OCI-LY7 (cell line): ENCODE results near the gene LSM14B.

Experiments
- EZH2phosphoT487 ChIP-seq: fragments of 200-600 bp; sonication (generic); IDR thresholded peaks from 2 replicates; pipeline ENCODE4 v1.6.1; 2018; ENCODE audit warnings: low read depth, borderline replicate concordance, mild to moderate bottlenecking, mixed run types, antibody characterized with exemption, low read length, moderate library complexity, mixed read lengths
- TF ChIP-seq, protein P1 (sequence below): fragments of 200-600 bp; sonication (generic); conservative IDR thresholded peaks from 2 replicates; pipeline ENCODE4 v1.5.1; 2014; ENCODE audit warnings: mild to moderate bottlenecking, antibody characterized with exemption, low read length, moderate library complexity, mixed read lengths

DNA sequence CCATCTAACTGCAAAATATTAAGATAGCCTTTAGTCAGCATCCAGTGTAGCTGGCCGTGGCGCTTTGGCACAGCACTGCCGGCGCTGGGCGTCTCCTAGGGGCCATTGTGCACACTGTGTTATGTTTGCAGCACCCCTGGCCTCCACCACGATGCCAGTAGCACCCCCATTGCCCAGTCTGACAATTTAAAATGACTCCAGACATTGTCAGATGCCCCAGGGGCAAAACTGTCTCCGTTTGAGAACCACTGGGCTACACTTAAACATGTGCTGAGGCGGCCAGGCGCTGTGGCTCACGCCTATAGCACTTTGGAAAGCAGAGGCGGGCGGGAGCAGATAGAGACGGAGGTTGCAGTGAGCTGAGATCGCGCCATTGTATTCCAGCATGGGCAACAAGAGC lies 54.6 kb downstream of the LSM14B start:
- TF ChIP-seq, protein P1, sequence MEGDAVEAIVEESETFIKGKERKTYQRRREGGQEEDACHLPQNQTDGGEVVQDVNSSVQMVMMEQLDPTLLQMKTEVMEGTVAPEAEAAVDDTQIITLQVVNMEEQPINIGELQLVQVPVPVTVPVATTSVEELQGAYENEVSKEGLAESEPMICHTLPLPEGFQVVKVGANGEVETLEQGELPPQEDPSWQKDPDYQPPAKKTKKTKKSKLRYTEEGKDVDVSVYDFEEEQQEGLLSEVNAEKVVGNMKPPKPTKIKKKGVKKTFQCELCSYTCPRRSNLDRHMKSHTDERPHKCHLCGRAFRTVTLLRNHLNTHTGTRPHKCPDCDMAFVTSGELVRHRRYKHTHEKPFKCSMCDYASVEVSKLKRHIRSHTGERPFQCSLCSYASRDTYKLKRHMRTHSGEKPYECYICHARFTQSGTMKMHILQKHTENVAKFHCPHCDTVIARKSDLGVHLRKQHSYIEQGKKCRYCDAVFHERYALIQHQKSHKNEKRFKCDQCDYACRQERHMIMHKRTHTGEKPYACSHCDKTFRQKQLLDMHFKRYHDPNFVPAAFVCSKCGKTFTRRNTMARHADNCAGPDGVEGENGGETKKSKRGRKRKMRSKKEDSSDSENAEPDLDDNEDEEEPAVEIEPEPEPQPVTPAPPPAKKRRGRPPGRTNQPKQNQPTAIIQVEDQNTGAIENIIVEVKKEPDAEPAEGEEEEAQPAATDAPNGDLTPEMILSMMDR = no peak
- no peak for TF ChIP-seq EZH2phosphoT487
